HepG2 (cell line): ENCODE measurements around the gene MTRR. TPM values are rescaled to one million over a fixed set of nuclear protein-coding genes. Genes with fewer than 3 reads are reported as not detected.

ENCODE experiments used
- ATAC-seq: fragments of 200-7000 bp; cut with Tn5 transposase; 3 replicates; pipeline ENCODE4 v1.9.1; 2020; ENCODE audit warnings: mild to moderate bottlenecking, moderate library complexity
- BruUV-seq: library from RNA; stranded (reverse); fragments of 400-500 nt; replicated peaks from 2 replicates; lab custom pipeline; 2021; lab: Mats Ljungman, UMichigan
- CTCF ChIA-PET: fragments of 300-600 bp; formaldehyde crosslinking; extraction: SDS; loops from one replicate; lab custom pipeline; 2021; ENCODE audit warnings: low total read pairs, inconsistent platforms, low intra/inter-chr PET ratio; lab: Yijun Ruan, JAX
- POLR2A ChIA-PET: fragments of 350-600 bp; sonication (Branson Sonifier 250); formaldehyde crosslinking; loops from one replicate; lab custom pipeline; 2020; ENCODE audit warnings: antibody characterized with exemption, inconsistent platforms; lab: Yijun Ruan, JAX
- DNase-seq: peaks from one replicate; pipeline ENCODE4 v3.0.0-alpha.2; 2015; ENCODE audit warnings: low spot score
- FAIRE-seq: peaks from 3 replicates; lab custom pipeline; 2011; peaks lifted over from hg19 to GRCh38; lab: Jason Lieb, UNC
- H2AFZ ChIP-seq: one replicate; pipeline ENCODE4 v1.6.1; 2011; ENCODE audit warnings: low read length, inconsistent platforms
- H3K27ac ChIP-seq: fragments of 300-600 bp; 3 replicates; pipeline ENCODE4 v1.8.0; 2011; ENCODE audit warnings: mixed run types, mild to moderate bottlenecking, mixed read lengths, low read length, inconsistent platforms; ENCODE audit not compliant: insufficient read depth; ENCODE audit errors: extremely low read length
- H3K27me3 ChIP-seq, 2 experiments: fragments of 200-600 bp in 1 of 2; 2 replicates in 1 of 2; 3 replicates in 1 of 2; pipeline versions ENCODE4 v1.6.0 to v1.8.0; 2011; ENCODE audit warnings: low read length in 2 of 2, mild to moderate bottlenecking in 2 of 2, moderate library complexity in 2 of 2, inconsistent platforms in 1 of 2; ENCODE audit not compliant: insufficient read depth in 2 of 2, control insufficient read depth in 1 of 2
- H3K36me3 ChIP-seq, 2 experiments: fragments of 200-600 bp in 1 of 2; replicated peaks in 1 of 2; 2 replicates in 1 of 2; 3 replicates in 1 of 2; pipeline versions ENCODE4 v1.5.1 to v1.8.0; 2011; ENCODE audit warnings: low read length in 2 of 2, inconsistent platforms in 1 of 2; ENCODE audit not compliant: insufficient read depth in 2 of 2, control insufficient read depth in 1 of 2
- H3K4me1 ChIP-seq: 2 replicates; pipeline ENCODE4 v1.5.1; 2012; ENCODE audit warnings: low read length, inconsistent platforms; ENCODE audit not compliant: insufficient read depth
- H3K4me2 ChIP-seq: 2 replicates; pipeline ENCODE4 v1.6.0; 2011; ENCODE audit warnings: low read depth, low read length, inconsistent platforms
- H3K4me3 ChIP-seq, 3 experiments: fragments of 200-600 bp in 1 of 3; sonication (generic), shearing (Covaris generic) in 1 of 3; replicated peaks in 1 of 3; 2 replicates each; pipeline ENCODE4 v1.5.1; 2011 to 2016; ENCODE audit warnings: low read length in 3 of 3, inconsistent platforms in 2 of 3, low read depth in 2 of 3, mild to moderate bottlenecking in 2 of 3, control low read depth in 1 of 3, mixed read lengths in 1 of 3; ENCODE audit not compliant: insufficient read depth in 1 of 3
- H3K79me2 ChIP-seq: one replicate; pipeline ENCODE4 v1.6.1; 2011; ENCODE audit warnings: low read length, inconsistent platforms; ENCODE audit not compliant: insufficient read depth
- H3K9ac ChIP-seq: 2 replicates; pipeline ENCODE4 v1.6.0; 2011; ENCODE audit warnings: mild to moderate bottlenecking, low read depth, low read length, inconsistent platforms; ENCODE audit not compliant: insufficient read depth
- H3K9me3 ChIP-seq: 2 replicates; pipeline ENCODE4 v1.5.1; 2012; ENCODE audit warnings: mild to moderate bottlenecking, low read length
- H4K20me1 ChIP-seq: 2 replicates; pipeline ENCODE4 v1.6.0; 2011; ENCODE audit warnings: inconsistent platforms, mild to moderate bottlenecking, low read length, moderate library complexity; ENCODE audit not compliant: insufficient read depth
- E2F1 ChIP-seq: sonication (generic); formaldehyde crosslinking; IDR thresholded peaks from 2 replicates; pipeline ENCODE4 v1.5.0; 2020; ENCODE audit warnings: missing genetic modification reagents
- HMG20A ChIP-seq: IDR thresholded peaks from 2 replicates; pipeline ENCODE4 v1.6.1; 2016; ENCODE audit warnings: borderline replicate concordance
- NAIF1 ChIP-seq: sonication (generic); formaldehyde crosslinking; IDR thresholded peaks from 2 replicates; pipeline ENCODE4 v1.5.0; 2020; ENCODE audit warnings: mild to moderate bottlenecking, missing genetic modification reagents, borderline replicate concordance
- ZNF788 ChIP-seq: sonication (generic); formaldehyde crosslinking; IDR thresholded peaks from 2 replicates; pipeline ENCODE4 v1.5.0; 2020; ENCODE audit warnings: mild to moderate bottlenecking, missing genetic modification reagents, borderline replicate concordance
- ZXDC ChIP-seq: sonication (generic); formaldehyde crosslinking; IDR thresholded peaks from 2 replicates; pipeline ENCODE4 v1.5.0; 2020; ENCODE audit warnings: mild to moderate bottlenecking, missing genetic modification reagents
- WGBS: methylation state at CpG from one replicate; pipeline ENCODE4 v1.1.6; 2017; ENCODE audit warnings: low lambda C conversion rate; 5-methylcytosine and 5-hydroxymethylcytosine counted together
- in situ Hi-C: cut with HindIII; loops from 2 replicates; pipeline ENCODE4 v1.10.0; 2017; ENCODE audit warnings: low pct_unique_long_range_greater_than_20kb; ENCODE audit not compliant: extremely low pct_ligation_motif_present
- intact Hi-C: fragments of 100-400 bp; cut with micrococcal nuclease; formaldehyde crosslinking; loops from one replicate; pipeline ENCODE4 v1.10.0; 2022; ENCODE audit not compliant: unreplicated experiment
- polyA plus RNA-seq, 8 experiments: library from polyadenylated mRNA; depleted of rRNA in 3 of 8; stranded (reverse) in 7 of 8; unstranded in 1 of 8; fragments of >200 nt; fragmentation: Illumina TruSeq in 4 of 8; extraction: Trizol in 4 of 8; gene quantifications; 2 replicates each; pipeline versions ENCODE4 v1.2.1 to v1.2.3, GENCODE V29; 2011 to 2016; ENCODE audit warnings: low read depth in 4 of 8, missing spikeins in 1 of 8, mixed read lengths in 1 of 8; ENCODE audit not compliant: insufficient read depth in 1 of 8
- total RNA-seq, 5 experiments: library from RNA; depleted of rRNA; stranded (reverse); fragments of >200 nt; fragmentation: Illumina TruSeq; extraction: Trizol; gene quantifications; 2 replicates each; pipeline ENCODE4 v1.2.3, GENCODE V29; 2016; ENCODE audit warnings: low read depth in 1 of 5

Gene MTRR
- total and polyA plus RNA-seq, 2 of the 13 experiments (the other 11 are each of a cell fraction or from before 2014, with no cell fraction given), result 39.2 to 59.2 TPM

DNA sequence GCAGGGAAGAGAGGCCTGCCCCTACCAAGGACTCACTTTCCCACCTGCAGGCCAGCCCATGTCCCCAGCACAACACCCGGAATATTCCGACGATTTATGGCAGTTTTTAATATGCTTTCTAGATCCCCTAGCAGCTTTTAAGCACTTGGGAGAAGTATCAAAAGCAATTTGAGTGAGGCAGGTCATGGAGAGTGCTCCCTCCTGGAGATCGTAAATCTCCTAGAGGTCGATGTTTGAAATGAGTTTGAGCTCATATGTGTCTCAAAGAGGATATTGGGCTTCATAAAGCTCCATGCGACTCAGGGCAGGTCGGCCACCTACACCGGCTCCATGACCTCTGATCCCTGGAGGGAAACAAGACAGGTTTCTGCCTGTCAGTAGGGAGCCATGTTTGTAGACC lies 45.4 kb upstream of the MTRR start:
- H3K4me2 ChIP-seq, result peak overlapping the region; percentile 33
- FAIRE-seq, result no peak
- peaks cover 3 to 52% of the 10 kb centered on the region in 2 experiments; a peak in 4 of 5 replicates for H3K27me3 ChIP-seq
- TF ChIP-seq ZXDC (CRISPR knock-in tag) (no peak), NAIF1 (CRISPR knock-in tag) (no peak), ZNF788 (CRISPR knock-in tag) (no peak), E2F1 (CRISPR knock-in tag) (no peak), HMG20A (CRISPR knock-in tag) (no peak)
- intact Hi-C loops (no loop called here), in situ Hi-C loops (no loop called here)
- no peaks in the 10 kb centered on the region for H3K79me2 ChIP-seq
- H3K4me1 ChIP-seq, result no peaks in the 10 kb centered on the region
- no peaks in the 10 kb centered on the region for H3K36me3 ChIP-seq
- POLR2A ChIA-PET, result no interaction called here
- H2AFZ ChIP-seq, result no peak overlapping the region
- H3K9ac ChIP-seq, result no peak overlapping the region
- H3K4me3 ChIP-seq, result no peak overlapping the region
- H4K20me1 ChIP-seq, result no peaks in the 10 kb centered on the region
- CTCF ChIA-PET, result no interaction called here
- DNase-seq, result no peak
- no peak overlapping the region for H3K27ac ChIP-seq
- BruUV-seq, result no TSS peak
- ATAC-seq, result peak; percentile 52; the same call in 2 of the 3 replicates
- no peaks in the 10 kb centered on the region for H3K9me3 ChIP-seq
- 28% methylated on average over 5 of the region's 8 CpGs for WGBS
